ENCODE measurements around the gene NT5DC3. TPM values are rescaled to one million over a fixed set of nuclear protein-coding genes. Genes with fewer than 3 reads are reported as not detected.

Gene NT5DC3
- total RNA-seq, 6 experiments from 2014 or later, result 10.5 to 12.8 (median 11.3) TPM

DNA sequence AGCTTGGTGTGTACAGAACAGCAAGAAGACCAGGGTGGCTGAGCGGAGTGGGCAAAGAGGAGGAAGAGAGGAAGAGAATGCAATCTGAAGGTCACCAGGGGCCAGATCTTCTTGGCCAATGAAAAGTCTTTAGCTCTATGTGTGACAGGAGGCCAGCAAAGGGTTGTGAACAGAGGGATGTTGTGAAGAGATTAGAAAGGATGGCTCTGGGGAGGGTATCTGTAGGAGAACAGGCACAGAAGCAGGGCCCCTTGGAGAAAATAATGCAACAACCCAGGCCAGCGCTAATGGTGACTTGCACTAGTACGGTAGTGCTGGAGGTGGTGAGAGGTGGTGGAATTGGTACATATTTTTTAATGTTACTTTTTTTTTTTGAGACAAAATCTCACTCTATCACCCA is 97.2 kb downstream of the NT5DC3 start:
- H3K9me3 Mint-ChIP-seq, result no peaks in the 10 kb centered on the region
- no peaks in the 10 kb centered on the region for H3K36me3 Mint-ChIP-seq (ENCODE audit: low read depth)
- DNase-seq, result no peak
- TF ChIP-seq, protein P1, sequence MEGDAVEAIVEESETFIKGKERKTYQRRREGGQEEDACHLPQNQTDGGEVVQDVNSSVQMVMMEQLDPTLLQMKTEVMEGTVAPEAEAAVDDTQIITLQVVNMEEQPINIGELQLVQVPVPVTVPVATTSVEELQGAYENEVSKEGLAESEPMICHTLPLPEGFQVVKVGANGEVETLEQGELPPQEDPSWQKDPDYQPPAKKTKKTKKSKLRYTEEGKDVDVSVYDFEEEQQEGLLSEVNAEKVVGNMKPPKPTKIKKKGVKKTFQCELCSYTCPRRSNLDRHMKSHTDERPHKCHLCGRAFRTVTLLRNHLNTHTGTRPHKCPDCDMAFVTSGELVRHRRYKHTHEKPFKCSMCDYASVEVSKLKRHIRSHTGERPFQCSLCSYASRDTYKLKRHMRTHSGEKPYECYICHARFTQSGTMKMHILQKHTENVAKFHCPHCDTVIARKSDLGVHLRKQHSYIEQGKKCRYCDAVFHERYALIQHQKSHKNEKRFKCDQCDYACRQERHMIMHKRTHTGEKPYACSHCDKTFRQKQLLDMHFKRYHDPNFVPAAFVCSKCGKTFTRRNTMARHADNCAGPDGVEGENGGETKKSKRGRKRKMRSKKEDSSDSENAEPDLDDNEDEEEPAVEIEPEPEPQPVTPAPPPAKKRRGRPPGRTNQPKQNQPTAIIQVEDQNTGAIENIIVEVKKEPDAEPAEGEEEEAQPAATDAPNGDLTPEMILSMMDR (IDR thresholded peaks at IDR 0.05), result no peak
- H3K4me3 Mint-ChIP-seq, result no peak overlapping the region
- H3K4me1 Mint-ChIP-seq (ENCODE audit: low read depth), result peaks cover 12% of the 10 kb centered on the region
- H3K27ac Mint-ChIP-seq, result no peak overlapping the region
- H3K27me3 Mint-ChIP-seq (ENCODE audit: insufficient read depth), result peaks cover 11% of the 10 kb centered on the region

DNA sequence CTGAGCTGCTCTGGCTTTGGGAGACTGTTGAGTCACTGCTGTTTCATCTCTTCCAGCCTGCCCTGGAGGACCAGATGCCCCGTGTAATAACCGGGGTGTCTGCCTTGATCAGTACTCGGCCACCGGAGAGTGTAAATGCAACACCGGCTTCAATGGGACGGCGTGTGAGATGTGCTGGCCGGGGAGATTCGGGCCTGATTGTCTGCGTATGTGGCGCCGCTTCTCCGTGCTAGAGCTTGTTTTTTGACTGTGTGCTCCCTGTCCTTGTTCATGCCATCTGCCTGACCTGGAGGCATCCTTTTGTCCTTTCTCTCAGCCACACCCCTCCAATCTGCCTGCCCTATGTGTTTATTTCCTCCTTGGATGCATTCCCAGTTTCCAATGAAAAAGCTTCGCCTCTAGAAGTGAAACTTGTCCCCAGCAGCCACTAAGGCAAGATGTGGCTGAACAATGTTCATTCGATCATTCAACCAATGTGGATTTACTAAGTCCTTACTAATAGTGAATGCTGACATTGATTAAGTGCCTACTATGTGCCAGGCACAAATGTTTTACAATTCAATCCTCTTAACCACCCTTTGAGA is 98.6 kb downstream of the NT5DC3 start:
- Mint-ChIP-seq H3K36me3 (ENCODE audit: low read depth) (no peaks in the 10 kb centered on the region), H3K9me3 (no peaks in the 10 kb centered on the region), H3K4me1 (ENCODE audit: low read depth) (peaks cover 12% of the 10 kb centered on the region), H3K4me3 (peak overlapping the region; percentile 81), H3K27ac (peak overlapping the region; percentile 11; the same call in 1 of the 2 replicates), H3K27me3 (ENCODE audit: insufficient read depth) (peaks cover 11% of the 10 kb centered on the region)
- TF ChIP-seq, protein P1 (IDR thresholded peaks at IDR 0.05), result no peak
- peak; percentile 25 for DNase-seq

DNA sequence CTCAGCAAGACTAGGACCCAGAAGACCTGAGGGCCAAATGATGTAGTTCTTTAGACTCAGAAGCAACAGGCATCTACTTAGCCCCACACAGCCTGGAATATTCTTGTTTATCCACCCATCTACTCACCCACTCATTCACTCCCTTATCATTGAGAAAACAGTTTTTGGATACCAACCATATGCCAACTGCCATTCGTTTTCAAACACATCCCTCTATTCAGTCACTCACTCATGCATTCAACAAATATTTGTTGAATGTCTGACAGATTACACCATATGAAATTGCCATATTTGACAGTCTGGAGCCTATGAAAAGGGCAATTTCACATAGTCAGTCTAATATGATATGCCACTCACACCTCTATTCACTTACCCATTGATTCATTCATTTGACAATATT is 103.2 kb downstream of the NT5DC3 start:
- no peak overlapping the region for H3K27ac Mint-ChIP-seq

DNA sequence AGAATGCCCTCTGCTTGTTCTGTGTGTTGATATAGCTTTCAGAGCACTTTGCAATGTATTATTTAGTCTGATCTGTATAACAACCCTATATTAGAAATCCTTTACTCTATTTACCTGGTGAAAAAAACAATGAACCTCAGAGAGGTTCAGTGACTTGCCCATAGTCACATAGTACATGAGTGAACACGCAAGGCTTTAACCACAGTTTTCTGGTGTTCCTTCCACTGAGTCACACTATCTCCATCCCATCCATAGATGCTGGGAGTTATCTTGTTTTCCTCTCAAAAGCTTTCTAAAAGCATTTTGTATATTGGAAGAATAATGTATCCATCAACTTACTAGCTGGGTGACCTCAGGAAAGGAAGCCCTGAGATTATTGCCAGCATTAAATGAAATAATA is 104.5 kb downstream of the NT5DC3 start:
- Mint-ChIP-seq H3K27ac (no peak overlapping the region), H3K4me1 (ENCODE audit: low read depth) (no peaks in the 10 kb centered on the region), H3K36me3 (ENCODE audit: low read depth) (no peaks in the 10 kb centered on the region), H3K9me3 (no peaks in the 10 kb centered on the region), H3K4me3 (no peak overlapping the region), H3K27me3 (ENCODE audit: insufficient read depth) (peaks cover 23% of the 10 kb centered on the region)
- no peak for DNase-seq
- TF ChIP-seq, protein P1 (IDR thresholded peaks at IDR 0.05), result no peak

More for the DNA sequence above, 103.2 kb downstream of the NT5DC3 start:
- Mint-ChIP-seq H3K9me3 (no peaks in the 10 kb centered on the region), H3K27me3 (ENCODE audit: insufficient read depth) (peaks cover 20% of the 10 kb centered on the region), H3K36me3 (ENCODE audit: low read depth) (no peaks in the 10 kb centered on the region), H3K4me3 (no peak overlapping the region), H3K4me1 (ENCODE audit: low read depth) (peaks cover 12% of the 10 kb centered on the region)
- TF ChIP-seq, protein P1 (IDR thresholded peaks at IDR 0.05), result no peak
- DNase-seq, result no peak

DNA sequence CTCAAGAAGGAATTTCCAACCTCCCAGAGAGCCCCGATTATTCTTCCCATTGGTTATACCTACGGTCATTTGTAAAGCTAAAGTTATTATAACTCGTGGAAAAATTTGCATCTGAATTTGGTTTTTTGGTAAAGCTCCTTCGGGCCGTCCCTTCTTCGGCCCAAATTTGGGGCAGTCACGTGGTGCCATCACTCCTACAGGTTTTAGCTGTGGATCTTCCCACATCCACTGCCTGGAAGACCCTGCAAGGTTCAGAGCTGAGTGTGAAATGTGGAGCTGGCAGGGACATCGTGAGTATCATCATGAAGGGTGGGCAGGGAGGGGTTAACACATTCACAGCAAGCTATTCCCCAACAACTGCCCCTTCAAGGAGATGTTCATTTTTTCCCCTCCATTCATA is 105.7 kb downstream of the NT5DC3 start:
- no peak for DNase-seq
- H3K9me3 Mint-ChIP-seq, result no peaks in the 10 kb centered on the region
- H3K27me3 Mint-ChIP-seq (ENCODE audit: insufficient read depth), result peaks cover 25% of the 10 kb centered on the region
- TF ChIP-seq, protein P1 (IDR thresholded peaks at IDR 0.05), result no peak
- H3K4me3 Mint-ChIP-seq, result no peak overlapping the region
- no peaks in the 10 kb centered on the region for H3K4me1 Mint-ChIP-seq (ENCODE audit: low read depth)
- H3K36me3 Mint-ChIP-seq (ENCODE audit: low read depth), result no peaks in the 10 kb centered on the region
- H3K27ac Mint-ChIP-seq, result no peak overlapping the region
